DOHH2 (cell line): ENCODE results near the gene USP9X.

Experiments used
- EZH2phosphoT487 ChIP-seq: fragments of 200-600 bp; sonication (generic); IDR thresholded peaks from 2 replicates; pipeline ENCODE4 v1.6.1; 2017; ENCODE audit warnings: borderline replicate concordance, mild to moderate bottlenecking, antibody characterized with exemption, low read length, moderate library complexity, mixed read lengths
- TF ChIP-seq, protein P1 (sequence below): fragments of 200-600 bp; sonication (generic); IDR thresholded peaks from one replicate; pipeline ENCODE4 v1.5.1; 2014; ENCODE audit warnings: antibody characterized with exemption, mild to moderate bottlenecking, low read depth, low read length; ENCODE audit not compliant: poor library complexity, severe bottlenecking

DNA sequence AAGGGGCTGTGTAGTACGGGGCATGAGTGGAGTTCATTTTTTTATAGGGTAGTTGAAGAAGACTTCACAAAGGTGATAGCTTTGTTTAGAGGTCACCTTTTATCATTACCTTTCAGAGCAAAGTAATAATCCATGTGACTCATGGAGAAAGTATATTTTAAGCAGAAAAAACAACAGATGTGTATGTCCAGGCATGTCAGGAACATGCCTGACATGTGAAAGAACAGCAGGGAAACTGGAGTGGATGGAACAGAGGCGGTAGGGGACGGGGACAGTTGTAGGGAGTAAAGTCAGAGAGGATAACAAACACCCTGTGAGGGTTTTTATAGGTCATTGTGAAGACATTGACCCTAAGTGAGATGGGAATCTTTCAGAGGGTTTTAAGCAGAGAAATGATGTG, 107.6 kb downstream of the USP9X start:
- TF ChIP-seq, protein P1, sequence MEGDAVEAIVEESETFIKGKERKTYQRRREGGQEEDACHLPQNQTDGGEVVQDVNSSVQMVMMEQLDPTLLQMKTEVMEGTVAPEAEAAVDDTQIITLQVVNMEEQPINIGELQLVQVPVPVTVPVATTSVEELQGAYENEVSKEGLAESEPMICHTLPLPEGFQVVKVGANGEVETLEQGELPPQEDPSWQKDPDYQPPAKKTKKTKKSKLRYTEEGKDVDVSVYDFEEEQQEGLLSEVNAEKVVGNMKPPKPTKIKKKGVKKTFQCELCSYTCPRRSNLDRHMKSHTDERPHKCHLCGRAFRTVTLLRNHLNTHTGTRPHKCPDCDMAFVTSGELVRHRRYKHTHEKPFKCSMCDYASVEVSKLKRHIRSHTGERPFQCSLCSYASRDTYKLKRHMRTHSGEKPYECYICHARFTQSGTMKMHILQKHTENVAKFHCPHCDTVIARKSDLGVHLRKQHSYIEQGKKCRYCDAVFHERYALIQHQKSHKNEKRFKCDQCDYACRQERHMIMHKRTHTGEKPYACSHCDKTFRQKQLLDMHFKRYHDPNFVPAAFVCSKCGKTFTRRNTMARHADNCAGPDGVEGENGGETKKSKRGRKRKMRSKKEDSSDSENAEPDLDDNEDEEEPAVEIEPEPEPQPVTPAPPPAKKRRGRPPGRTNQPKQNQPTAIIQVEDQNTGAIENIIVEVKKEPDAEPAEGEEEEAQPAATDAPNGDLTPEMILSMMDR = no peak
- no peak for TF ChIP-seq EZH2phosphoT487
